ENCODE results near the gene DPP6.

DPP6 gene

GRCh38 chr7:154568346-154568745, 516.1 kb downstream of the DPP6 start:
- no peak for DNase-seq

GRCh38 chr7:154569916-154570315, 517.7 kb downstream of the DPP6 start:
- DNase-seq: no peak

GRCh38 chr7:154571772-154572171, 519.6 kb downstream of the DPP6 start:
- no peak for DNase-seq

- DNase-seq: no peak
Observed at GRCh38 chr7:154574235-154574634, 522.0 kb downstream of the DPP6 start.

GRCh38 chr7:154575497-154575896, 523.3 kb downstream of the DPP6 start:
- no peak for DNase-seq

- no peak for DNase-seq
Observed at GRCh38 chr7:154576604-154577003, 524.4 kb downstream of the DPP6 start.

GRCh38 chr7:154577141-154577873, 525.1 kb downstream of the DPP6 start:
- no peak for DNase-seq

- DNase-seq: no peak
Observed at GRCh38 chr7:154578336-154578735, 526.1 kb downstream of the DPP6 start.

- DNase-seq: no peak
Observed at GRCh38 chr7:154579711-154580110, 527.5 kb downstream of the DPP6 start.

- DNase-seq: no peak
Observed at GRCh38 chr7:154581251-154581890, 529.2 kb downstream of the DPP6 start.

GRCh38 chr7:154583454-154583853, 531.3 kb downstream of the DPP6 start:
- DNase-seq: no peak

- DNase-seq: no peak
Observed at GRCh38 chr7:154584352-154585252, 532.4 kb downstream of the DPP6 start.

- DNase-seq: no peak
Observed at GRCh38 chr7:154587792-154588191, 535.6 kb downstream of the DPP6 start.

- no peak for DNase-seq
Observed at GRCh38 chr7:154591544-154591943, 539.3 kb downstream of the DPP6 start.

- DNase-seq: no peak
Observed at GRCh38 chr7:154592388-154592787, 540.2 kb downstream of the DPP6 start.

GRCh38 chr7:154598396-154598795, 546.2 kb downstream of the DPP6 start:
- no peak for DNase-seq

- no peak for DNase-seq
Observed at GRCh38 chr7:154598864-154599263, 546.7 kb downstream of the DPP6 start.

- DNase-seq: no peak
Observed at GRCh38 chr7:154610903-154611302, 558.7 kb downstream of the DPP6 start.

- no peak for DNase-seq
Observed at GRCh38 chr7:154613811-154614210, 561.6 kb downstream of the DPP6 start.

- no peak for DNase-seq
Observed at GRCh38 chr7:154620141-154620755, 568.0 kb downstream of the DPP6 start.

GRCh38 chr7:154623399-154623798, 571.2 kb downstream of the DPP6 start:
- DNase-seq: no peak

GRCh38 chr7:154627646-154628290, 575.6 kb downstream of the DPP6 start:
- no peak for DNase-seq

- no peak for DNase-seq
Observed at GRCh38 chr7:154628556-154628955, 576.4 kb downstream of the DPP6 start.
